Activated T-cell treated with anti-CD3 and anti-CD28 coated beads for 24 hours (primary cell): ENCODE measurements around the gene C10orf67.
"Not testable (repeated sequence)": the region's sequence is repeated elsewhere in the genome, so short reads cannot be mapped to it uniquely, and the experiment has no call there.

Experiments used
- DNase-seq: peaks from one replicate; pipeline ENCODE4 v3.0.0-alpha.2; 2020; ENCODE audit warnings: low read depth

Gene C10orf67

DNA sequence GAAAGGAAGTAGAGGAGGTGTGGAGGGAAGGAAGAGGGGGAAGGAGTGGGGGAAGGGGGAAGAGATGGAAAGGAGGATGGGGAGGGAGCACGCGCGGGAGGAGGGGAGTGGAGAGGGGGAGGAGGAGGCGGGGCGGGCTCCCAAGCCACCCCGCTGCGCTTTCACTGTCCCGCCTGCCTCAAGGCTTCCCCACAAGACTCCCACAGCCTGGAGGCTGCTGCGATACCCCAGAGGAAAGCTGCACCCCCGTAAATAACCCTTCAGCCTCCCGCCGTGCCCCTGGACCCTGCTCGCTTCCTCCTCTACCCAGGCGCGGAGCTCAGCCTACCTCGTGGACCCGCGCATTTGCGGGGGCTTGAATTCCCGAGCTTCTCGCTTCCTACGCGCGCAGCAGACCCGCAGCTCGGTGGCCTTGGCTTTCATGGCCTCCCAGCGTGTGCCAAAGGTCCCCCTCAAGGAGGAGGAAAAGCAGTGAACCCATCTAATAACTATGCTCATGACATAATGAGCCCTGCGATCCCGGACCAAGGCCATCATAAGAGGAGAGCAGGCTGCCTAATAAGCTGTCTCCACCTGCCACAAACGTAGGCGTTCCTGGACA is at the start of gene C10orf67:
Gene C10orf67, minus strand, starts transcription at position 557 of the 601 bp plus-strand sequence. Its CDS starts 23 bp downstream, at position 534.
- DNase-seq, result no peak

- DNase-seq, result no peak
Observed at GRCh38 chr10:23391821-23392220, 47.2 kb upstream of the C10orf67 start.

DNA sequence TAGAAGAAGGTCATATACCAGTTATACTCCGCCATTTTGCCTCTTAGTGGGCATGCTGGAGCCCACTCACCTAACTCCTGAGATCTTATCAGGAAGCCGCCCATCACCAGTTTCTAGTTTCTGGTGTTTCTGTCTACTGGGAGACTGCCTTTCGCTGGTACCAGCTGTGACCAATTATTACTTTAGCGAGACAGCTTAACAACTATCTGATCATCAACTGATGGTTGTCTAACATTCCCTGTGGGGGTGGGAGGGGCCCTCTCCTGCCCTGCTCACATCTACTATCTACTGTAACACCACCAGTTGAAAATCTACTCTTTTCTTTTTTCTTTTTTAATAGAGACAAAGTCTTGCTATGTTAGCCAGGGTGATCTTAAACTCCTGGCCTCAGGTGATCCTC is 46.2 kb upstream of the C10orf67 start:
- no peak for DNase-seq

DNA sequence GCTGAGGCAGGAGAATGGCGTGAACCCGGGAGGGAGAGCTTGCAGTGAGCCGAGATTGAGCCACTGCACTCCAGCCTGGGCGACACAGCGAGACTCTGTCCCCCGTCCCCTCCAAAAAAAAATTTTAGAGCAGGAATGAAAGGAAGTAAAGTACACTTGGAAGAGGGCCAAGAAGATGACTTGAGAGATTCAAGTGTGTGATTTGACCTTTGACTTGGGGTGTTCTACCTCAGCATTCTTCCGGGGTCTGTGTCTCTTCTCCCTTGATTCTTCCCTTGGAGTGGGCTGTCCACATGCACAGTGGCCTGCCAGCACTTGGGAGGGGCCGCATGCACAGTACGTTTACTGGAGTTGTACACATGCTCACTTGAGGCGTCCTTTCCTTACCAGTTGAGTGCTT is 45.8 kb upstream of the C10orf67 start:
- not testable (repeated sequence) for DNase-seq

DNA sequence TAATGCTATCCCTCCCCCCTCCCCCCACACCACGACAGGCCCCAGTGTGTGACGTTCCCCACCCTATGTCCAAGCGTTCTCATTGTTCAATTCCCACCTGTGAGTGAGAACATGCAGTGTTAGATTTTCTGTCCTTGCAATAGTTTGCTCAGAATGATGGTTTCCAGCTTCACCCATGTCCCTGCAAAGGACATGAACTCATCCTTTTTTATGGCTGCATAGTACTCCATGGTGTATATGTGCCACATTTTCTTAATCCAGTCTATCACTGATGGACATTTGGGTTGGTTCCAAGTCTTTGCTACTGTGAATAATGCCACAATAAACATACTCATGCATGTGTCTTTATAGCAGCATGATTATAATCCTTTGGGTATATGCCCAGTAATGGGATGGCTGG is 42.9 kb upstream of the C10orf67 start:
- DNase-seq, result not testable (repeated sequence)

GRCh38 chr10:23386052-23386451 is 41.5 kb upstream of the C10orf67 start:
- DNase-seq, result no peak

GRCh38 chr10:23384364-23384763 is 39.8 kb upstream of the C10orf67 start:
- DNase-seq, result no peak

GRCh38 chr10:23383637-23384036 is 39.0 kb upstream of the C10orf67 start:
- no peak for DNase-seq

- DNase-seq, result no peak
Observed at GRCh38 chr10:23381298-23382040, 36.9 kb upstream of the C10orf67 start.

DNA sequence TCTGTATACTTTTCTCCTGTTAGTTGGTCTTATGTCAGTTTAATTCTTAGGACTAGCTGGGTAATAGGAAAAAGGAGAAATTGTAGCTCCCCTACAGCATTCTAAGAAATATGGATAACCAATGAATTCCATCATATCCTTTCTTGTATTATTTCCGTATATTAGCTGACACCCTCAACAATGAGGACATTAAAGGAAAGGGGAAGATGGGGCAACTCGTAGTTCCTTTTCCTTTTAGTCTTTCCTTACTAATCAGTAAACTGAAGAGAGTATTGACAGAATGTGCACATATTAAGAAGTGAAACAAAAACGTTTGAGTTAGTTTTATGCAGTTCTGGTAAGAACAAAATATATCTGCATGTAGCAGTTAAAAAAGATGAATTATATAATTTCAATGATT is 35.1 kb upstream of the C10orf67 start:
- DNase-seq, result no peak

DNA sequence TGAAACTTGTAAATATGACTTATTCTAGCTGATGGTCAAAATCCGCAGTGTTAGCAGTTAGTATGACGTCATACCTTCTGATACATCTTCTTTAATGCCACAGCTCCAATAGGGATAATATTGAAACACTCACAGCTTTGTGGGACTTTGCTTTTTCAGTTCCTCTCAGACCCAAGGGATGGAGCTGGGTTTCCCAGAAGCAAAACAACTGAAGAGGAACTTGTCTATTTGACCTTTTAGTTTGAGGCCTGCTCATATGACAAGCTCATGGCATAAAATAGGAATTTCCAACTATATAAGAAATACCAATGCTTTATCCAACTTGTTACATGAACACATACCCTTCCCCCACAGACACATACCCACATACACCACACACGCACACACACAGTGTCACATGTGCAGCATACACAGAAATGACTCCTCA is 31.6 kb upstream of the C10orf67 start:
- no peak for DNase-seq

- no peak for DNase-seq
Observed at GRCh38 chr10:23375366-23375765, 30.8 kb upstream of the C10orf67 start.

GRCh38 chr10:23373156-23373555 is 28.6 kb upstream of the C10orf67 start:
- no peak for DNase-seq

DNA sequence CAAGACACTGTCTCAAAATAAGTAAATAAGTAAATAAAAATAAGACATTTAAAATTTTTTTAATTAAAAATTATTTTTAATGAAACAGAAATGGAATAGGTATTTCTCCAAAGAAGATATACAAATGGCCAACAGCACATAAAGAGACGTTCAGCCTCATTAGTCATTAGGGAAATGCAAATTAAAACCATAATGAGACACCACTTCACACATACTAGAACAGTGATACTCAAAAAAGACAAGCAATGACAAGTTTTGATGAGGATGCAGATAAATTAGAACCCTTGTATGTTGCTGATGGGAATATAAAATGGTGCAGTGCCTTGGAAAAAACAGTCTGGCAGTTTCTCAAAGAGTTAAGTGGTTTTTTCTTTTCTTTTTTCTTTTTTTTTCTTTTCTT is 26.5 kb upstream of the C10orf67 start:
- DNase-seq, result no peak

DNA sequence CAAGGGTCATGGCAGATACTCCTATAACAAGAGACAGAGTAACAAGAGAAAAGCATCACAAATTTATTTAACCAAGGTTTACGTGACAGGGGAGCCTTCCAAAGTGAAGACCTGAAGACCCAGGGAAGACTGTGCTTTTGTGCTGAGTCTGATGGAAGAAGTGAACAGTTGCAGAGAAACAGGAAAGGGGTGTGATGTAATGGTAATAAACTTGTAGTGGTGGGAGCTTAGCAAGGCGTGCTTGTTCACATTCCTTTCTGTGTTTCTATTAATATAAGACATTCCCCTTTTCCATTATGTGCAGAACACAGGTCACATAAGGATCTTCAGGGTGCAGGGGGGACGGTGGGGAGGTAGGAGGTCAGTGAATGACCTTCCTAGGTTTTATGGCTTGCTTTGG is 25.5 kb upstream of the C10orf67 start:
- no peak for DNase-seq

GRCh38 chr10:23368816-23369640 is 24.4 kb upstream of the C10orf67 start:
- no peak for DNase-seq

- DNase-seq, result no peak
Observed at GRCh38 chr10:23367896-23368595, 23.4 kb upstream of the C10orf67 start.

GRCh38 chr10:23365417-23366030 is 20.9 kb upstream of the C10orf67 start:
- DNase-seq, result peak; percentile 34

DNA sequence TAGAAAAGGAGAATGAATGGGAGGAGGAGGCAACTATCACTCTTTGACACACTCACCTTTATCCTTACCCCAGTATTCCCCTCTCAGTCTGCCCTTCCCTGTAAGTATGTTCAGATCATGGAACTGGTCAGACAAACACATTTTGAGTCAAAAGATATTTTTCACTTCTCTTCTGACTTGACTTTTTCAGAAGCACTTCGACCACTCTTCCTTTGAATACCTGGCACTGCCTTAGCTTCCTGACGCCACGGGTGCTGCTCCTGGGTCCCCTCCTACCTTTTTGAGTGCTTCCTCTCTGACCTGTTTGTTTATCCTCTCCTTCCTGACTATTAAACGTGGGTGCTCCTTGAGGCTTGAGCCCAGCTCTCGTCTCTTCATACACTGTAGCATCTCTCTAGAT is 19.8 kb upstream of the C10orf67 start:
- no peak for DNase-seq

GRCh38 chr10:23363793-23364135 is 19.2 kb upstream of the C10orf67 start:
- no peak for DNase-seq

DNA sequence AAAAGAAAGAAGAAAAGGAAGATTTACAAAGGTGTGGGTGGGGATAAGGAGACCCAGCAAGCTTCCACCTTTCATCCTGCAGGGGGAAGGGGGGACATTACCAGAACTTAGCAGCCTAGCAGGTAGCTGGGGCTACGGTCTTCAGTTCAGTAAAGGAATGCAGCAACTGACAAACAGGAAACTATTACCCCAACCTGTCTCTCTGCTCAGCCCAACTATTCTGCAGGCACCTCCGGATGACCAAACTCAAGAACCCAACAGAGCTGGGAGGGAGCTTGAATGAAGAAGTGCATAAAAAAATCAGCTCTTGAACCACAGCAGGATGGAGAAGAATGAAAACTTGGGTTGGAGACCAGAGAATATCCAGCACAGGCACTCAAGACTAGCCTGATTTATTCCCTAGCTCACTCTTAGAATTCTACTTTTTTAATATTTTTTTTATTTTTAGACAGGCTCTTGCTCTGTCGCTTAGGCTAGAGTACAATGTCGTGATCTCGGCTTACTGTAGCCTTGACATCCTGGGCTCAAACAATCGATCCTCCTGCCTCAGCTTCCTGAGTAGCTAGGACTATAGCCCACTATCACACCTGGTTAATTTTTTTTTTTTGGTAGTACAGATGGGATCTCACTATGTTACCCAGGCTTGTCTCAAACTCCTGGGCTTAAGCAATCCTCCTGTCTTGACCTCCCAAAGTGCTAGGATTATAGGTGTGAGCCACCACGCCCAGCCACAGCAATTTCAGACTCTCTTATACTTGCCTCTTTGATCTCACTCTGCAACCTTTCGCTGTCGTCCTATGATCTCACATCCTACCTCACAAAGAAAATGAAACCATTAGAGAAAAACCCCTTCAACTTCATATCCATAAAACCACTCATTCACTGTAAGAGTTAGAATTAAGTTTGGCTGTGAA is 18.5 kb upstream of the C10orf67 start:
- peak; percentile 36 for DNase-seq
